ENCODE results near the gene TPCN1.

GRCh38 chr12:113234483-113234882 lies 13.2 kb downstream of the TPCN1 start:
- TF ChIP-seq KLF6 (CRISPR knock-in tag; IDR thresholded peaks at IDR 0.05) (no peak), THRA (CRISPR knock-in tag; IDR thresholded peaks at IDR 0.05; ENCODE audit: borderline replicate concordance) (no peak), NR2F2 (IDR thresholded peaks at IDR 0.05; ENCODE audit: borderline replicate concordance, low read depth) (no peak), SMAD1 (CRISPR knock-in tag; IDR thresholded peaks at IDR 0.05; ENCODE audit: borderline replicate concordance, low read depth) (no peak), ZNF224 (CRISPR knock-in tag; IDR thresholded peaks at IDR 0.05) (no peak)
